GM21576 (cell line): ENCODE measurements around the gene SLC39A11.
"Not testable (repeated sequence)": the region's sequence is repeated elsewhere in the genome, so short reads cannot be mapped to it uniquely, and the experiment has no call there.

Source experiments
- ATAC-seq: cut with Tn5 transposase; IDR thresholded peaks from one replicate; pipeline ENCODE4 v1.9.1; 2021; ENCODE audit warnings: mild to moderate bottlenecking, moderate library complexity; ENCODE audit not compliant: unreplicated experiment

The SLC39A11 gene

GRCh38 chr17:73013816-73014663 is 78.4 kb downstream of the SLC39A11 start:
- no peak for ATAC-seq

DNA sequence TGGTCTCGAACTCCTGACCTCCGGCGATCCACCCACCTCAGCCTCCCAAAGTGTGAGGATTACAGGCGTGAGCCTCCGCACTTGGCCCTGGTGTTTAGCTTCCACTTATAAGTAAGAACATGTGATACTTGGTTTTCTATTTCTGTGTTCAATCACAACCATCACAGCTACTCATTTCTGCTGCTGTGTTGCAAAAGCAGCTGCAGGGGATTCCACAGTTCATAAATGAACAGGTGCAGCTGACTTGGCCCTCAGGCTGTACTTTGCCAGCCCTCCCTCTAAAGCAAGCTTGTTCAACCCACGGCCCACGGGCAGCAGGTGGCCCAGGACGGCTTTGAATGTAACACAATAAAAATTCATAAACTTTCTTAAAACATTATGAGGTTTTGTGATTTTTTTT is 79.2 kb downstream of the SLC39A11 start:
- no peak for ATAC-seq

GRCh38 chr17:73011016-73011486 is 81.4 kb downstream of the SLC39A11 start:
- ATAC-seq: no peak

- no peak for ATAC-seq
Measured at GRCh38 chr17:73010414-73010813, 82.1 kb downstream of the SLC39A11 start.

GRCh38 chr17:73007407-73007806 is 85.1 kb downstream of the SLC39A11 start:
- no peak for ATAC-seq

DNA sequence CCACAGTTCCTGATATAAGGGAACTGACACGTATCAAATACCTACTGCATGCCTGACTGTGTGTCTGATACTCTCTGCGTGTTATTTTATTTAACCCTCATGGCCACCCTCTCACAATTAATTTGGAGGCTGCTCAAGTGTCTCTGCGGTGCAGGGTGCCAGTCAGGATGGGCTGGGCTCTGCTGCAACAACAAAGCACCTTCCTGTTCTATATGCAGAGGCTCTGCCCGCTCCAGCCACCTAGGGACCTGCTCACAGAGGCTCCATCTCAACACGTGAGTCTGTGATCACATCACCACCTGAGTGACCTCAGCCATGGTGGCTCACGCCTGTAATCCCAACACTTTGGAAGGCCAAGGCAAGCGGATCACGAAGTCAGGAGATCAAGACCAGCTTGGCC is 87.1 kb downstream of the SLC39A11 start:
- no peak for ATAC-seq

DNA sequence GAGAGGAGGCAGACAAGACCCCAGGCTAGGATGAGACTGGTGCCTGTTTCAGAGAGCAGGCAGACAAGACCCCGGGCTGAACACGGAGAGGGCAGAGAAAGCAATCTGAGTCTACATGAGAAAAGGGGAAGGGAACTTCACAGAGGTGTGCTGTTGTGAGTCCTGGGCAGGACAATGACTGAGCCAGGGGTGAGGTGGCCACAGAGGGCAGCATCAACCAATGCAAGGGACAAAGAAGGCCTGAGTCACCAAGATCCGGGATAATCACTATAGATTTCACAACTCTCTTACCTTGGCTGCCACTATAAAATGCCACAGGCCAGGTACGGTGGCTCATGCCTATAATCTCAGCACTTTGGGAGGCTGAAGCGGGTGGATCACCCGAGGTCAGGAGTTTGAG is 89.0 kb downstream of the SLC39A11 start:
- ATAC-seq: no peak

DNA sequence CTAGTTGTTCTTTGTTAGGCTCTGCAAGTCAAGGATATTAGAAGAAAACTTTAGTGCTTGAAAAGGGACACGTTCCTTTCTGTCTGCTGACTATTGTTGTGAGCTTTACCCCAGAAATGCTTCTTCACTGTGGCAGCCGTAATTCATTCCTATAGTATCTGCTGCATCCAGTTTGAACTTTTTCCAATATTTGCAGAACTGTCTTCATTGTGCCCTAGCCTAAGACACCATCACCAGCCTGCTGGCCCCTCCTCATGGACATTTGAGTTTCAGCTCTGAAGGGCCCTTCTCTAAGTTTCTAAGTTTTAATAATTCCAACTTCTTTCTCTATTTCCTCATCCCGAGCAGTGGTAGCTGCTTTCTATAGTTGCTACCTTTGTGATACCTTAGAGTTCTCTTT is 91.7 kb downstream of the SLC39A11 start:
- ATAC-seq: no peak

GRCh38 chr17:72999474-72999873 is 93.0 kb downstream of the SLC39A11 start:
- not testable (repeated sequence) for ATAC-seq

GRCh38 chr17:72998343-72998742 is 94.1 kb downstream of the SLC39A11 start:
- ATAC-seq: no peak

GRCh38 chr17:72997559-72997958 is 94.9 kb downstream of the SLC39A11 start:
- no peak for ATAC-seq

- ATAC-seq: no peak
Measured at GRCh38 chr17:72996791-72997190, 95.7 kb downstream of the SLC39A11 start.

GRCh38 chr17:72995008-72995656 is 97.4 kb downstream of the SLC39A11 start:
- no peak for ATAC-seq

DNA sequence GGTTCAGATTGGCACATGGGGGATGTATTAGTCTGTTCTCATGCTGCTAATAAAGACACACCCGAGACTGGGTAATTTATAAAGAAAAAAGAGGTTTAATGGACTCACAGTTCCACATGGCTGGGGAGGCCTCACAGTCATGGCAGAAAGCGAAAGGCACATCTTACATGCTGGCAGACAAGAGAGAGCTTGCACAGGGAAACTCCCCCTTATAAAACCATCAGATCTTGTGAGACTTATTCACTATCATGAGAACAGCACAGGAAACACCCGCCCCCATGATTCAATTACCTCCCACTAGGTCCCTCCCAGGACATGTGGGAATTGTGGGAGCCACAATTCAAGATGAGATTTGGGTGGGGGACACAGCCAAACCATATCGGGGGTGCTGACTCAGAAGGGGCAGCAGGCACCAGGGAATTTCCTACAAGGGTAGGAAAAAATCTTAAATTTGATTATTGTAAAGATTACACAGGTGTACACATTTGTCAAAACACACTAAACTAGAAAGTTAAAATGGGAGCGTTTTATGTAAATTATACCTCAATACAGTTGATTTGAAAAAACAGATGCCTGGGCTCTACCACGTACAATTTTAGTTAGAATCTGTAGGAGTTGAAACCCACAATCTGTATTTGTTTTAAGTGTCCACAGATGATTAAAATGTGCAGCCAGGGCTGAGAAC is 99.6 kb downstream of the SLC39A11 start:
- ATAC-seq: not testable (repeated sequence)

DNA sequence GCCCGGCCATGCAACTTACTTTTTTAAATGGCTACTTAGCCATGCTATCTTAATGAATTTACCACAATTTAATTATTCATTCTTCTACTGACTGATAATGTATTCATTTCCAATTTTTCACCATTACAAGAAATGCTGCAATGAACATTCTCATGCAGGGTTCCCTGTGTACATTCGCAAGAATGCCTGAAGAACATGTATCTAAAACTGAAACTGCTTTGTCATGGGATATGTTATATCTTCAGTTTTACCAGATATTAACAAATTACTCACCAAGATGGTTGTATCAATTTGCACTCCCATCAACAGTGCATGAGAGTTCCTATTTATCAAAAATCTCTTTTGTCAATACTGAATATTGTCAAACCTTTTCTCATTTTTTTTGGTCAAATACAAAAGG is 100.8 kb downstream of the SLC39A11 start:
- ATAC-seq: no peak

- ATAC-seq: no peak
Measured at GRCh38 chr17:72989074-72989610, 103.3 kb downstream of the SLC39A11 start.

GRCh38 chr17:72988451-72988850 is 104.0 kb downstream of the SLC39A11 start:
- ATAC-seq: no peak

GRCh38 chr17:72987166-72987565 is 105.3 kb downstream of the SLC39A11 start:
- ATAC-seq: no peak

- no peak for ATAC-seq
Measured at GRCh38 chr17:72985882-72986720, 106.4 kb downstream of the SLC39A11 start.

GRCh38 chr17:72984926-72985325 is 107.6 kb downstream of the SLC39A11 start:
- no peak for ATAC-seq
